Measurements from ENCODE around the gene PCYT2.

PCYT2 gene

DNA sequence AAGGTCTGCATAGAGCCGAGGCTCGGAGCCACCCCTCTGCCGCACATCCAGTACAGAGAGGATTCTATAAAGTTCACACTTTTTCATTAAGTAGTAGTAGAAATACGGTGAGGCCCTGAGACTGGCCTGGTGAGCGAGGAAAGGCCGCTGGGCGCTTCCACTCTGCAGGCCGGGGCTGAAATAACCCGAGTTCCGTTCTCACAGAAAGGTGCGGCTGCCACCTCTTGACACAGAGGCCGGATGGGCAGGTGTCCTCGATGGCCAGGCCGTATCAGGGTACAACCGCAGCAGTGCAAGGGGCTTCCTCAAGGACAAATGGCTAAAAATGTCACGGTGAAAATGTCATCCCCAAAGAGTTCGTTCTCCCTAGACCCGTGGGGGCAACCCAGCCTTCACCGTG is 770 bp upstream of the PCYT2 start:
- DNase-seq: no peak

- DNase-seq: no peak
These were observed 341 bp downstream of the PCYT2 start for GRCh38 chr17:81910840-81911276.

- no peak for DNase-seq
These were observed 996 bp downstream of the PCYT2 start for GRCh38 chr17:81909966-81910839.

DNA sequence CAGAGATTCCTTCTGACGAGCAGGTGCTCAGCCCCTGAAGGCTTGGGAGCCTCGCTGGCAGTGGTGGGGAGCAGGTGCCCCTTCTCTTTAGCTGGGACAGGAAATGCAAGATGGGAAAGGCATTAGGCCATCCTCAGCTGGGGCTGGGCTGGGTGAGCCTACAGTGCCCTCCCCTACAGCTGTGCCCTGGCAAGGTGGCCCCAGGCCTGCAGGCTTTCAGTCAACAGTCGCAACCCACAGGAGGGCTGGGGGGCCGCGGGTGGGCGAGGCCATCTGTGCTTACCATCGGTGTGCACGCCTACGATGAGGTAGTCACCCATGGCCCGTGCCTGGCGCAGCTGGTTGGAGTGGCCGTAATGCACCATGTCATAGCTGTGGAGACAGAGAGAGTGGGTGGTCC is 2.0 kb downstream of the PCYT2 start:
- no peak for DNase-seq

DNA sequence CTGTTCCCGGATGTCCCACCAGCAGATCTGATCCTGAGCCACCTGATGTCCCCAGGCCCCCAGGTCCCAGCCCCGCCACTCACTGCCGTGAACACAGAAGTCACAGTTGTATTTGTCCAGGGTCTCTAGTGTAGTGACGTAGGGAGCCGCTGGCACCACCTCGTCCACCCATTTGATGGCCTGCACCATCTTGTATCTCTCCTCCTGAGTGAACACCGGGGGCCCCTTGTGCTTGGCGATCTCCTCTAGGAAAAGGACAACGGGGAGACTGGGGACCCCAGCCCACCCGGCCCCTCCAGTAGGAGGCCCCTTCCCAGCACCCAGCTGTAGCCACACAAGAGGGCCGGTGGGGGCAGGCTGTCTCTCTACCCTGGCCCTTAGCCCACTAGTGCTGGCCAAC is 2.4 kb downstream of the PCYT2 start:
- no peak for DNase-seq

- DNase-seq: no peak
These were observed 3.7 kb downstream of the PCYT2 start for GRCh38 chr17:81907219-81908145.

DNA sequence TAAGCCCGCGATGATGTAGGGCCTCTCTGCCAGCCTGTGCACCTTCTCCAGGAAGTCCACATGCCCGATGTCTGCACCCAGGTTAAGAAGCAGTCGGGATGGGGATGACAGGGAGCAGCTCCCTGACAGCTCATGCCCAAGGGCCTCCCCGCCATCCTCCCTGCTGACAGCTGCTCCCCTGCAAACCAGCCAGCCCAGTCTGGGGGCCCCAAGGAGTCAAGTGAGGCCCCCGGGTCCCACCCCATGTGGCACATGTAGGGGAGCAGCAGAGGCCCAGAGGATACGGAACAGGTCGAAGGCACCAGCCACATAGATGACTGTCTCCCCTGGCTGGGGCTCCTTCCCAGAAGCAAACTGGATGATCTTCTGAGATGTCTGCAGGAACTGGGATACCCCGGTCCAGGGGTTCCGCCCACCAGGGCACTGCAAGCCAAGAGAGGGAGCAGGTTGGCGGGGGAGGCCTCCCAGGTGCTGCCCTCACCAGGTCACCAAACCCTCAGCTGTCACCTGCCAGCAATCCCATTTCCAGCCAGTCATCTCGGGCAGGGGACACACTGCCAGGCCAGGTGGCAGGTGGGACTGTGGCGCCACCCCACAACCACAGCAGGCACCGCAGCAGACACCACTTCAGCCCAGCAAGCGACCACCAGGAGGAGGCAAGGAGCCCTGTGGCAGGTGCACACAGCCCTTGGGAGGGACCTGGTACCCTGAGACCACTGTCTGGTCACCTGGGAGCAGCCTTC is 4.6 kb downstream of the PCYT2 start:
- DNase-seq: no peak

GRCh38 chr17:81905993-81906392 is 5.2 kb downstream of the PCYT2 start:
- DNase-seq: no peak

DNA sequence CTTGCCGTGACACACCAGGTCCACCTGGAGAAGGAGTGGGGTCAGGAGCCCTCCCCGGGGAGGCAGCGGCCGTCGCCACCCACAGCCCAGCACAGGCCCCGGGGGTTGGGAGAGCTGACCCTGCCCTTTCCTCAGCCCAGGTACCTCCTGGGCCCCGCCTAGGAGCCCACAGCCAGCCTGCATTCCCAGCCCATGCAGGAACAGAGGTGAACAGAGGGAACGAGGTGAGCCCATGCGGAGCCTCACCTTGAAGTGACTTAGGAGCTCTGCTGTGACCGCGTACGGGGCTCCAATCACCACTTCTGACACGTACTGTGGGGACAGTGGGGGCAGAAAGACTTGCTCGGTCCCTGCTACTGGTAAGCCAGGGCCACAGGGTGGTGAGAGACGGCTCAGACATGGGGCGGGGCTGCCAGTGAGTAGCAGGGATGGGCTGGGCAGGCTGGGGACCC is 5.7 kb downstream of the PCYT2 start:
- DNase-seq: no peak

- no peak for DNase-seq
These were observed 6.4 kb downstream of the PCYT2 start for GRCh38 chr17:81904600-81905423.

GRCh38 chr17:81903896-81904599 is 7.2 kb downstream of the PCYT2 start:
- DNase-seq: no peak

GRCh38 chr17:81903415-81903831 is 7.8 kb downstream of the PCYT2 start:
- no peak for DNase-seq

- DNase-seq: no peak
These were observed 8.4 kb downstream of the PCYT2 start for GRCh38 chr17:81902653-81903414.

- no peak for DNase-seq
These were observed 9.1 kb downstream of the PCYT2 start, which contains the start of gene NPB for GRCh38 chr17:81902023-81902652. NPB (plus strand) TSS chr17:81902238; CDS start chr17:81902278, 40 bp downstream.

DNA sequence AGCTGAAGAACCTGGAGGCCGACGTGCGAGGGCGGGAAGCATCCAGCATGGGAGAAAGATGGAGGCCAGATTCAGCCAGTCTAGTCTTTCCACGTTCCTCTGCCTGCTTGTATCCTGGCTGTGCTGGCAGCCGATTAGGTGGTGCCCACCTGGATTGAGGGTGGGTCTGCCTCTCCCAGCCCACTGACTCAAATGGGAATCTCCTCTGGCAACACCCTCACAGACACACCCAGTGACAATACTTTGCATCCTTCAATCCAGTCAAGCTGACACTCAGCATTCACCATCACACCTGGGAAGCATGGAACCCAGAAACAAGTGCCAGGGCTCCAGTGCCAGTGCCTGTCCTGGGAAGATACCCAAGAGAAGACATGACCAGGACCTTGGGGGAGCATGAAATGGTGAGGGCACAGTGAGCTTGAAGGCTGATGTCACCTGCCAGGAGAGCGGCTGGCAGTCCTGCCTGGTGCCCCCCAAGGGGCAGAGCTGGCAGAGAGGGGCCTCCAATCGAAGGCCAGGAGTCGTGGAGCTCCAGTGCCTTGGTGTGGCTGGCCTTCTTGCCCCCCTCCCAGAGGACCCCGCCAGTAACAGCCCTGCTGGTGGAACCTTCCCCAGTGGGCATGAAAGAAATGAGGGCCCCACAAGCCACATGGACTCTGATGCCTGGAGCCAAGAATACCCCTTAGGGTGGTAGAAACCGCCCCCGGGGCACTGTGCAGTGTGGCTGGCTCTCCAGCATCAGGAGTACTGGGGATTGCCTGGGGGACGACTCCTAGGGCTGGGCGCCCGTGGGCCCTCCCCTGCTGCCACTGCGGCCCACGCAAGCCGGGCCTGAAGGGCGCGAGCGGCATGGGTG is 9.8 kb downstream of the PCYT2 start:
- no peak for DNase-seq

DNA sequence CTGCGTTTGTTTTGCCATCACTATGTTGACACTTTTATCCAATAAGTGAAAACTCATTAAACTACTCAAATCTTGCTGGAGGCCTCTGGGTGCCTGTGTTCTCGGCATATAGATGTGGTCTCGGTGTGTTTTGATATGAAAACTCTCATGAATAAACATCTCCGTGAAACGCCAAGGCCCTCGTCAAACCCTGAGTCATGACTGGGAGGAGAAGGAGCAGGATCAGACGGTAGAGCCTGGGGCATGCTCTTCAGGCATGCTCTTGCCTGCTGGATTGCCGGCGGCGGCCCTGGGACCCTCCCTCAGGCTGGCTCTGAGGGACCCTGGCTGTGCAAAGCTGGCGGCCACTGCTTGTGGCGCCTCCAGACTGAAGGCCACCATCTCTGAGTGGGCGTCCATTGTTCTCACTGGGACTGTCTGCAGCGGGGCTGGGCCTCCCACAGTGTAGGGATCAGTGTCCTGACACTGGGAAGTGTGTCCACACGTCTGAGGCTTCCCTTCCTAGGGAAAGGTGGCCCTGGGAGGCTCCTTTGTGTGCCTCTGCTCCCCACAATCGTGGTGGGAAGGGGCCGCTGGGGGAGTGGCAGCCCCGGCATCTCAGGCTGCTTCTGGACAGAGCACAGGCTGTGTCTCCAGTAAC is 10.9 kb downstream of the PCYT2 start:
- DNase-seq: no peak

GRCh38 chr17:81899514-81900166 is 11.6 kb downstream of the PCYT2 start:
- no peak for DNase-seq

DNA sequence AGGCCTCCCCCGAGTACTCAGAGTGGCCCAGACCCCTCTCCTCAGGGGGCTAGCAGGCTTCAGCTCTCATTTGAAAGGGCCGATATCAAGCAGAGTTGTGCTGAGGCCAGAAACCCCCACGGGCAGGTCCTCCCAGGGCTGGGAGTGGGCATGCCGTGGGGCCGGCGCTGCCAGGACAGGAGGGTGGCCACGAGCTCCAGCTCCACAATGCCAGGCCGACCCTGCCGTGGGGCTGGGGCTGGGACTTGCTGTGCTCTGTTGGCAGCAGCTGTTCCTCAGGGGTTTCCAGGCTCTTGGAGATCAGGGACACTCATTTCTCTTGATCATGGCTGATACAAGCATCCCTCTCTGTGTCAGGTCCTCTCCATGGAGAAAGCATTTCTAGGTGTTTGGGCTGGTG is 12.3 kb downstream of the PCYT2 start:
- no peak for DNase-seq

Measured in NCI-H187 treated with DMSO at 0.1 percent for 48 hours (cell line).